Testis (tissue), 2 donors: Measurements from ENCODE around the gene TECRL.

Experiments used
- POLR2A ChIP-seq: fragments of 450-650 bp; IDR thresholded peaks from one replicate; pipeline ENCODE4 v1.6.1; 2017; ENCODE audit warnings: antibody characterized with exemption, mild to moderate bottlenecking, moderate library complexity
- TF ChIP-seq, protein P1 (sequence below), 3 experiments: fragments of 450-650 bp in 2 of 3; fragments of 200-600 bp in 1 of 3; sonication (generic) in 1 of 3; IDR thresholded peaks; one replicate each; pipeline ENCODE4 v1.5.1; 2016 to 2019; ENCODE audit warnings: antibody characterized with exemption in 3 of 3, mild to moderate bottlenecking in 2 of 3, moderate library complexity in 1 of 3

DNA sequence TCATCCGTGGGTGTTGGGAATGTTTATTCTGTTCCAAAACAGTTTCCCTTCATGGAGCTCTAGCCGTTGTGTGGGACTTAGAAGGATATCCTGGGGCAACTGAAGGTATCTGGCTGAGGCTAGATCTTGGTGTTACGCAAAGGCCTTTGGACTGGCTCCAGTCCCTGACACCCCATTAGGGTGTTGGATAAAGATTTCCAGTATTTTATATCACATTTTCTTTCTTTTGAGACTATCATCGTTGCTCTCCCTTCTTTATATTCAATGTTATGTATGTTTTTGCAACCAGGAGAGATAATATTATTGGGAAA lies 103.0 kb downstream of the TECRL start:
- TF ChIP-seq POLR2A, result no peak
- TF ChIP-seq, protein P1, sequence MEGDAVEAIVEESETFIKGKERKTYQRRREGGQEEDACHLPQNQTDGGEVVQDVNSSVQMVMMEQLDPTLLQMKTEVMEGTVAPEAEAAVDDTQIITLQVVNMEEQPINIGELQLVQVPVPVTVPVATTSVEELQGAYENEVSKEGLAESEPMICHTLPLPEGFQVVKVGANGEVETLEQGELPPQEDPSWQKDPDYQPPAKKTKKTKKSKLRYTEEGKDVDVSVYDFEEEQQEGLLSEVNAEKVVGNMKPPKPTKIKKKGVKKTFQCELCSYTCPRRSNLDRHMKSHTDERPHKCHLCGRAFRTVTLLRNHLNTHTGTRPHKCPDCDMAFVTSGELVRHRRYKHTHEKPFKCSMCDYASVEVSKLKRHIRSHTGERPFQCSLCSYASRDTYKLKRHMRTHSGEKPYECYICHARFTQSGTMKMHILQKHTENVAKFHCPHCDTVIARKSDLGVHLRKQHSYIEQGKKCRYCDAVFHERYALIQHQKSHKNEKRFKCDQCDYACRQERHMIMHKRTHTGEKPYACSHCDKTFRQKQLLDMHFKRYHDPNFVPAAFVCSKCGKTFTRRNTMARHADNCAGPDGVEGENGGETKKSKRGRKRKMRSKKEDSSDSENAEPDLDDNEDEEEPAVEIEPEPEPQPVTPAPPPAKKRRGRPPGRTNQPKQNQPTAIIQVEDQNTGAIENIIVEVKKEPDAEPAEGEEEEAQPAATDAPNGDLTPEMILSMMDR (IDR thresholded peaks at IDR 0.05), result no peak
